Suprapubic skin (tissue), 4 donors: ENCODE data around the gene ADI1.

Experiments used
- EP300 ChIP-seq: sonication (generic); formaldehyde crosslinking; IDR thresholded peaks from one replicate; pipeline ENCODE4 v1.6.1; 2017; ENCODE audit warnings: antibody characterized with exemption
- POLR2A ChIP-seq, 2 donors: fragments of 450-650 bp; IDR thresholded peaks; one replicate each; pipeline ENCODE4 v1.6.1; 2017; ENCODE audit warnings: antibody characterized with exemption in 2 of 2, mild to moderate bottlenecking in 2 of 2, moderate library complexity in 2 of 2
- POLR2AphosphoS5 ChIP-seq, 3 donors: sonication (generic); formaldehyde crosslinking; IDR thresholded peaks; one replicate each; pipeline ENCODE4 v1.6.1; 2017; ENCODE audit warnings: antibody characterized with exemption in 3 of 3
- TF ChIP-seq, protein P1 (sequence below), 2 donors: fragments of 200-600 bp in 1 of 2; fragments of 450-650 bp in 1 of 2; sonication (generic) in 1 of 2; IDR thresholded peaks; one replicate each; pipeline ENCODE4 v1.5.1; 2016 to 2019; ENCODE audit warnings: antibody characterized with exemption in 2 of 2, mild to moderate bottlenecking in 1 of 2, moderate library complexity in 1 of 2

DNA sequence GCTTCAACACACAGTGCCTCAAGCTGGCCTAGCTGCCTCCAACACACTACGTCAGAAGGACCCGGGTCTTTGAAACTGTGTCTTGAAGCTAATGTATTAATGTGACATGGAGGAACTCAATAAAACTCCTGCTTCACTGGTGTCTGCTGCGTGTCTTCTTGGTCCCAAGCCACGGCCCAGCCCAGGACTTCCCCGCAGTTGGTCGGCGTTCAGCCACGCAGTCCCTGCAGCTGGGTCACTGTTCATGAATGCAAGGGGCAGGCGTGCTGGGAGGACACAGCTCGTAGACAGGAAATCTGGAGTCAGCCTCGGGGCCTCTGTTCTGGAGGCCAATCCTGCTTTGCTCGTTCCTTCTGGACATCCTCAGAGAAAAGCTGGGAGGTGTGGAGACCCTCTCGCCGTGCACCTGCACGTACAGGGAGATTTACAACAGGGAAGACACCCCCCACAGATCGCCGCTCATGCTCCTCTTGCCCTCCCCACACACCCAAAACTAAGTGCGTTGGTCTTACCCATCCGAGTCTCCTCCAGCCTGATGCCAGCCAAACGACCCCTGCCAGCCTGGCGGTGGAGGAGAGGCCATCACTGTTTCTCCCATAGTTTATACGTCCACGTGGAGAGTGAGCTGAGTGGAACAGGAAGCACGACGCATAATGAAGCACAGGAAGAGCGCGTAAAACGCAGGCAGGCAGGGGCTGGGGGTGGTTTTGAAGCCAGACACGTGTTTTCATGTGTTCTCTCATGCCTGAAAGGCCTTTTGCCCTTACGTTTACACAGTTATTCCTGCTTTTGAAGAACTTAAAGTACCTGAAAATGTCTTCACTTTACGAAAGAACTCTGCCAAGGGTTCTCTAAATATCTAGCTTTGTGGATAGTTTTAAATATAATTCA lies 39.7 kb downstream of the ADI1 start:
- TF ChIP-seq, protein P1, sequence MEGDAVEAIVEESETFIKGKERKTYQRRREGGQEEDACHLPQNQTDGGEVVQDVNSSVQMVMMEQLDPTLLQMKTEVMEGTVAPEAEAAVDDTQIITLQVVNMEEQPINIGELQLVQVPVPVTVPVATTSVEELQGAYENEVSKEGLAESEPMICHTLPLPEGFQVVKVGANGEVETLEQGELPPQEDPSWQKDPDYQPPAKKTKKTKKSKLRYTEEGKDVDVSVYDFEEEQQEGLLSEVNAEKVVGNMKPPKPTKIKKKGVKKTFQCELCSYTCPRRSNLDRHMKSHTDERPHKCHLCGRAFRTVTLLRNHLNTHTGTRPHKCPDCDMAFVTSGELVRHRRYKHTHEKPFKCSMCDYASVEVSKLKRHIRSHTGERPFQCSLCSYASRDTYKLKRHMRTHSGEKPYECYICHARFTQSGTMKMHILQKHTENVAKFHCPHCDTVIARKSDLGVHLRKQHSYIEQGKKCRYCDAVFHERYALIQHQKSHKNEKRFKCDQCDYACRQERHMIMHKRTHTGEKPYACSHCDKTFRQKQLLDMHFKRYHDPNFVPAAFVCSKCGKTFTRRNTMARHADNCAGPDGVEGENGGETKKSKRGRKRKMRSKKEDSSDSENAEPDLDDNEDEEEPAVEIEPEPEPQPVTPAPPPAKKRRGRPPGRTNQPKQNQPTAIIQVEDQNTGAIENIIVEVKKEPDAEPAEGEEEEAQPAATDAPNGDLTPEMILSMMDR (IDR thresholded peaks at IDR 0.05): no peak
- TF ChIP-seq POLR2A (IDR thresholded peaks at IDR 0.05) (no peak), POLR2AphosphoS5 (IDR thresholded peaks at IDR 0.05) (no peak), EP300 (no peak)
